ENCODE results near the gene INPP5J.

DNA sequence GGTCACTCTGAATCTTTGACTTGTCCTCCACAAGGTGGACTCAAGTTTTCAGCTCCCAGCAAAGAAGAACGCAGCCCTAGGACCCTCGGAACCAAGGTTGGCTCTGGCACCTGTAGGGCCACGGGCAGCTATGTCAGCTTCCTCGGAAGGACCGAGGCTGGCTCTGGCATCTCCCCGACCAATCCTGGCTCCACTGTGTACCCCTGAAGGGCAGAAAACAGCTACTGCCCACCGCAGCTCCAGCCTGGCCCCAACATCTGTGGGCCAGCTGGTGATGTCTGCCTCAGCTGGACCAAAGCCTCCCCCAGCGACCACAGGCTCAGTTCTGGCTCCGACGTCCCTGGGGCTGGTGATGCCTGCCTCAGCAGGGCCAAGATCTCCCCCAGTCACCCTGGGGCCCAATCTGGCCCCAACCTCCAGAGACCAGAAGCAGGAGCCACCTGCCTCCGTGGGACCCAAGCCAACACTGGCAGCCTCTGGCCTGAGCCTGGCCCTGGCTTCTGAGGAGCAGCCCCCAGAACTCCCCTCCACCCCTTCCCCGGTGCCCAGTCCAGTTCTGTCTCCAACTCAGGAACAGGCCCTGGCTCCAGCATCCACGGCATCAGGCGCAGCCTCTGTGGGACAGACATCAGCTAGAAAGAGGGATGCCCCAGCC, 2.2 kb downstream of the INPP5J start:
- TF ChIP-seq CTCF (conservative IDR thresholded peaks at IDR 0.05 in 1 of 2, IDR thresholded peaks at IDR 0.05 in 1 of 2; ENCODE audit: extremely low read depth in 1 of 2, insufficient read depth in 1 of 2, low read depth in 1 of 2, low read length in 2 of 2) (no peak), EZH2 (IDR thresholded peaks at IDR 0.05; ENCODE audit: borderline replicate concordance, low read length) (no peak)

All from mammary epithelial cell (primary cell).